ENCODE data around the gene TRAF6.

GRCh38 chr11:36454551-36454940, 55.5 kb downstream of the TRAF6 start:
- TF ChIP-seq CTCF (optimal IDR thresholded peaks at IDR 0.05 in 1 of 3, IDR thresholded peaks at IDR 0.05 in 1 of 3, conservative IDR thresholded peaks at IDR 0.05 in 1 of 3; ENCODE audit: extremely low read depth in 1 of 3, insufficient read depth in 2 of 3, low read length in 3 of 3) (no peak), EZH2 (IDR thresholded peaks at IDR 0.05; ENCODE audit: low read length) (no peak)

Data from keratinocyte (primary cell).